Measurements from ENCODE around the gene SPG21.

The SPG21 gene

GRCh38 chr15:64991536-64992135 is 1.9 kb upstream of the SPG21 start:
- no peaks in the 10 kb centered on the region for H3K36me3 ChIP-seq (ENCODE audit: control insufficient read depth, insufficient read depth, low read length)
- no peaks in the 10 kb centered on the region for H3K4me1 ChIP-seq (ENCODE audit: control insufficient read depth, insufficient read depth, low read length)
- no peak for DNase-seq (ENCODE audit: low read depth, low spot score)
- H3K27ac ChIP-seq (ENCODE audit: low read length): no peak overlapping the region
- H3K4me3 ChIP-seq (ENCODE audit: low read length): no peak overlapping the region
- H3K27me3 ChIP-seq (ENCODE audit: control insufficient read depth, insufficient read depth, low read length): no peaks in the 10 kb centered on the region
- no peaks in the 10 kb centered on the region for H3K9me3 ChIP-seq (ENCODE audit: control insufficient read depth, insufficient read depth, low read length)
- no CpG with 5 or more reads among the region's 2 CpGs for WGBS (ENCODE audit: insufficient coverage, insufficient read length)

GRCh38 chr15:64990168-64990470 is 405 bp upstream of the SPG21 start:
- Histone ChIP-seq H3K36me3 (ENCODE audit: control insufficient read depth, insufficient read depth, low read length) (no peaks in the 10 kb centered on the region), H3K4me1 (ENCODE audit: control insufficient read depth, insufficient read depth, low read length) (no peaks in the 10 kb centered on the region), H3K27ac (ENCODE audit: low read length) (no peak overlapping the region), H3K27me3 (ENCODE audit: control insufficient read depth, insufficient read depth, low read length) (no peaks in the 10 kb centered on the region), H3K9me3 (ENCODE audit: control insufficient read depth, insufficient read depth, low read length) (no peaks in the 10 kb centered on the region), H3K4me3 (ENCODE audit: low read length) (peak overlapping the region; percentile 86; the same call in 1 of the 2 replicates)
- WGBS (ENCODE audit: insufficient coverage, insufficient read length): no CpG with 5 or more reads among the region's 9 CpGs
- DNase-seq (ENCODE audit: low read depth, low spot score): no peak

- Histone ChIP-seq H3K4me1 (ENCODE audit: control insufficient read depth, insufficient read depth, low read length) (no peaks in the 10 kb centered on the region), H3K4me3 (ENCODE audit: low read length) (no peak overlapping the region), H3K36me3 (ENCODE audit: control insufficient read depth, insufficient read depth, low read length) (no peaks in the 10 kb centered on the region; the same call in 1 of the 2 replicates), H3K9me3 (ENCODE audit: control insufficient read depth, insufficient read depth, low read length) (no peaks in the 10 kb centered on the region), H3K27me3 (ENCODE audit: control insufficient read depth, insufficient read depth, low read length) (no peaks in the 10 kb centered on the region), H3K27ac (ENCODE audit: low read length) (no peak overlapping the region)
- no peak for DNase-seq (ENCODE audit: low read depth, low spot score)
- WGBS (ENCODE audit: insufficient coverage, insufficient read length): no CpG with 5 or more reads among the region's 3 CpGs
Observed at GRCh38 chr15:64987136-64987535, 2.6 kb downstream of the SPG21 start.

- Histone ChIP-seq H3K36me3 (ENCODE audit: control insufficient read depth, insufficient read depth, low read length) (no peaks in the 10 kb centered on the region; the same call in 1 of the 2 replicates), H3K4me1 (ENCODE audit: control insufficient read depth, insufficient read depth, low read length) (no peaks in the 10 kb centered on the region), H3K27ac (ENCODE audit: low read length) (no peak overlapping the region), H3K27me3 (ENCODE audit: control insufficient read depth, insufficient read depth, low read length) (no peaks in the 10 kb centered on the region), H3K4me3 (ENCODE audit: low read length) (no peak overlapping the region), H3K9me3 (ENCODE audit: control insufficient read depth, insufficient read depth, low read length) (no peaks in the 10 kb centered on the region)
- no peak for DNase-seq (ENCODE audit: low read depth, low spot score)
- no CpG with 5 or more reads among the region's 9 CpGs for WGBS (ENCODE audit: insufficient coverage, insufficient read length)
Observed at GRCh38 chr15:64985366-64986033, 4.2 kb downstream of the SPG21 start.

- Histone ChIP-seq H3K4me3 (ENCODE audit: low read length) (no peak overlapping the region), H3K27me3 (ENCODE audit: control insufficient read depth, insufficient read depth, low read length) (no peaks in the 10 kb centered on the region), H3K27ac (ENCODE audit: low read length) (no peak overlapping the region), H3K9me3 (ENCODE audit: control insufficient read depth, insufficient read depth, low read length) (no peaks in the 10 kb centered on the region), H3K36me3 (ENCODE audit: control insufficient read depth, insufficient read depth, low read length) (no peaks in the 10 kb centered on the region; the same call in 1 of the 2 replicates), H3K4me1 (ENCODE audit: control insufficient read depth, insufficient read depth, low read length) (0 out of 2 replicates have a peak, but pooled peaks cover 2% of the 10 kb centered on the region)
- no CpG with 5 or more reads among the region's 1 CpG for WGBS (ENCODE audit: insufficient coverage, insufficient read length)
- DNase-seq (ENCODE audit: low read depth, low spot score): no peak
Observed at GRCh38 chr15:64982472-64982871, 7.2 kb downstream of the SPG21 start.

GRCh38 chr15:64981812-64982431 is 7.8 kb downstream of the SPG21 start:
- no peak for DNase-seq (ENCODE audit: low read depth, low spot score)
- WGBS (ENCODE audit: insufficient coverage, insufficient read length): no CpG with 5 or more reads among the region's 6 CpGs
- no peaks in the 10 kb centered on the region for H3K27me3 ChIP-seq (ENCODE audit: control insufficient read depth, insufficient read depth, low read length)
- H3K4me3 ChIP-seq (ENCODE audit: low read length): no peak overlapping the region
- H3K27ac ChIP-seq (ENCODE audit: low read length): no peak overlapping the region
- H3K36me3 ChIP-seq (ENCODE audit: control insufficient read depth, insufficient read depth, low read length): no peaks in the 10 kb centered on the region; the same call in 1 of the 2 replicates
- no peaks in the 10 kb centered on the region for H3K9me3 ChIP-seq (ENCODE audit: control insufficient read depth, insufficient read depth, low read length)
- H3K4me1 ChIP-seq (ENCODE audit: control insufficient read depth, insufficient read depth, low read length): 0 out of 2 replicates have a peak, but pooled peaks cover 2% of the 10 kb centered on the region

GRCh38 chr15:64979252-64979710 is 10.4 kb downstream of the SPG21 start:
- Histone ChIP-seq H3K4me1 (ENCODE audit: control insufficient read depth, insufficient read depth, low read length) (0 out of 2 replicates have a peak, but pooled peaks cover 2% of the 10 kb centered on the region), H3K27me3 (ENCODE audit: control insufficient read depth, insufficient read depth, low read length) (no peaks in the 10 kb centered on the region), H3K9me3 (ENCODE audit: control insufficient read depth, insufficient read depth, low read length) (no peaks in the 10 kb centered on the region), H3K36me3 (ENCODE audit: control insufficient read depth, insufficient read depth, low read length) (no peaks in the 10 kb centered on the region; the same call in 1 of the 2 replicates), H3K4me3 (ENCODE audit: low read length) (no peak overlapping the region), H3K27ac (ENCODE audit: low read length) (no peak overlapping the region)
- no CpG with 5 or more reads among the region's 7 CpGs for WGBS (ENCODE audit: insufficient coverage, insufficient read length)
- no peak for DNase-seq (ENCODE audit: low read depth, low spot score)

GRCh38 chr15:64975390-64975789 is 14.3 kb downstream of the SPG21 start:
- DNase-seq (ENCODE audit: low read depth, low spot score): no peak
- Histone ChIP-seq H3K4me1 (ENCODE audit: control insufficient read depth, insufficient read depth, low read length) (0 out of 2 replicates have a peak, but pooled peaks cover 2% of the 10 kb centered on the region), H3K27me3 (ENCODE audit: control insufficient read depth, insufficient read depth, low read length) (no peaks in the 10 kb centered on the region), H3K4me3 (ENCODE audit: low read length) (no peak overlapping the region), H3K27ac (ENCODE audit: low read length) (no peak overlapping the region), H3K36me3 (ENCODE audit: control insufficient read depth, insufficient read depth, low read length) (peaks cover 5% of the 10 kb centered on the region; the same call in 1 of the 2 replicates), H3K9me3 (ENCODE audit: control insufficient read depth, insufficient read depth, low read length) (no peaks in the 10 kb centered on the region)
- WGBS (ENCODE audit: insufficient coverage, insufficient read length): no CpG with 5 or more reads among the region's 5 CpGs

- Histone ChIP-seq H3K9me3 (ENCODE audit: control insufficient read depth, insufficient read depth, low read length) (no peaks in the 10 kb centered on the region), H3K4me3 (ENCODE audit: low read length) (no peak overlapping the region), H3K27ac (ENCODE audit: low read length) (no peak overlapping the region), H3K27me3 (ENCODE audit: control insufficient read depth, insufficient read depth, low read length) (no peaks in the 10 kb centered on the region), H3K4me1 (ENCODE audit: control insufficient read depth, insufficient read depth, low read length) (no peaks in the 10 kb centered on the region), H3K36me3 (ENCODE audit: control insufficient read depth, insufficient read depth, low read length) (peaks cover 10% of the 10 kb centered on the region; the same call in 1 of the 2 replicates)
- no CpG with 5 or more reads among the region's 7 CpGs for WGBS (ENCODE audit: insufficient coverage, insufficient read length)
- DNase-seq (ENCODE audit: low read depth, low spot score): no peak
Observed at GRCh38 chr15:64970698-64971097, 19.0 kb downstream of the SPG21 start.

GRCh38 chr15:64969401-64969800 is 20.3 kb downstream of the SPG21 start:
- Histone ChIP-seq H3K36me3 (ENCODE audit: control insufficient read depth, insufficient read depth, low read length) (peaks cover 15% of the 10 kb centered on the region; the same call in 1 of the 2 replicates), H3K9me3 (ENCODE audit: control insufficient read depth, insufficient read depth, low read length) (no peaks in the 10 kb centered on the region), H3K27ac (ENCODE audit: low read length) (no peak overlapping the region), H3K27me3 (ENCODE audit: control insufficient read depth, insufficient read depth, low read length) (no peaks in the 10 kb centered on the region), H3K4me3 (ENCODE audit: low read length) (no peak overlapping the region), H3K4me1 (ENCODE audit: control insufficient read depth, insufficient read depth, low read length) (no peaks in the 10 kb centered on the region)
- DNase-seq (ENCODE audit: low read depth, low spot score): no peak
- no CpG with 5 or more reads among the region's 1 CpG for WGBS (ENCODE audit: insufficient coverage, insufficient read length)
